ENCODE results near the gene KCNMA1. TPM values are rescaled to one million over a fixed set of nuclear protein-coding genes. Genes with fewer than 3 reads are reported as not detected.
"Not testable (repeated sequence)": the region's sequence is repeated elsewhere in the genome, so short reads cannot be mapped to it uniquely, and the experiment has no call there.

Gene KCNMA1
- total RNA-seq = 72.2 and 77.8 TPM in 2 replicates

DNA sequence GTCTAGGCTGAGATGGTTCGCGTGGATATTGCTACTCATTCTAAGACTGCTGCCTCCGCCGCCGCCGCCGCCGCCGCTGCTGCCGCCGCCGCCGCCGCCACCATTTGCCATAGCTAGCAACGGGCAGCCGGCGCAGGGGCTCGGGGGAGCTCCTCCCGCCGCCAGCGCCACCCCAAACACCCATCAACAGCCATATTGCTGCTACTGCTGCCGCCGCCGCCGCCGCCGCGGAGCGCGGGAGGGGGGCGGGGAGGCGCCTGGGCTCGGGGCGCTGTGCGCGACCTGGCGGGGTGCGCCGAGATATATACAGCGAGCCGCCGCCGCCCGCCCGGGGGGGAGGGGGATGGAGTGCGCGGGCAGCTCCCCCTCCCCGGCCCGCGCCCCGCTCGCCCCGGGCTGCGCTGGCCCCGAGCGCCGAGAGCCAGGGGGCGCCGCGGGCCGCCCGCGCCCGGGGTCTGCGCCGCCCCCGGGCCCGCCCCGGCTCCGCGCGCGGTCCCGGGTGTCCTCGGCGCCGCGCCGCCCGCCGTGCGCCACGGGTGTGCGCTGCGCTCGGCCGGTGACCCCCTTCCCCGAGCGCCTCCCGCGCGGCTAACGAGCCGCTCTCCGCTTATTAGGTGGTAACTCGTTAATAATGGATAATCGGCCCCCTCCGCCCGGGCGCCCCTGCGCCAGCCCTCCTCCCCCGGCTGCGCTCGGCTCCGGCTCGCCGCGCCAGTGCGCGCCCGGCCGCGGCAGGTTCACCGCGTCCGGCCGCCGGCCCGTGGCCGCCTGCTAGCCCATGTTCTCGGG is at the start of gene KCNMA1:
TSS of gene KCNMA1 (minus strand) at position 277 of the 789 bp plus-strand sequence.
- Histone ChIP-seq H4K20me1 (ENCODE audit: insufficient read depth, low read length) (no peaks in the 10 kb centered on the region), H2AFZ (ENCODE audit: low read length) (peak within 1 kb of the TSS; percentile 90), H3K9me3 (ENCODE audit: low read depth, low read length) (no peaks in the 10 kb centered on the region), H3K27me3 (ENCODE audit: insufficient read depth, low read length) (no peaks in the 10 kb centered on the region), H3K27ac (ENCODE audit: low read depth, low read length) (no peak within 1 kb of the TSS), H3K4me1 (ENCODE audit: insufficient read depth, low read length) (peaks cover 21% of the 10 kb centered on the region), H3K79me2 (ENCODE audit: insufficient read depth, low read length) (peaks cover 44% of the 10 kb centered on the region), H3K36me3 (ENCODE audit: insufficient read depth, low read length) (no peaks in the 10 kb centered on the region), H3K4me3 (ENCODE audit: insufficient read depth, low read length) (peak within 1 kb of the TSS; percentile 86), H3K4me2 (ENCODE audit: insufficient read depth, low read length) (peak within 1 kb of the TSS; percentile 95)
- TF ChIP-seq, protein P1, sequence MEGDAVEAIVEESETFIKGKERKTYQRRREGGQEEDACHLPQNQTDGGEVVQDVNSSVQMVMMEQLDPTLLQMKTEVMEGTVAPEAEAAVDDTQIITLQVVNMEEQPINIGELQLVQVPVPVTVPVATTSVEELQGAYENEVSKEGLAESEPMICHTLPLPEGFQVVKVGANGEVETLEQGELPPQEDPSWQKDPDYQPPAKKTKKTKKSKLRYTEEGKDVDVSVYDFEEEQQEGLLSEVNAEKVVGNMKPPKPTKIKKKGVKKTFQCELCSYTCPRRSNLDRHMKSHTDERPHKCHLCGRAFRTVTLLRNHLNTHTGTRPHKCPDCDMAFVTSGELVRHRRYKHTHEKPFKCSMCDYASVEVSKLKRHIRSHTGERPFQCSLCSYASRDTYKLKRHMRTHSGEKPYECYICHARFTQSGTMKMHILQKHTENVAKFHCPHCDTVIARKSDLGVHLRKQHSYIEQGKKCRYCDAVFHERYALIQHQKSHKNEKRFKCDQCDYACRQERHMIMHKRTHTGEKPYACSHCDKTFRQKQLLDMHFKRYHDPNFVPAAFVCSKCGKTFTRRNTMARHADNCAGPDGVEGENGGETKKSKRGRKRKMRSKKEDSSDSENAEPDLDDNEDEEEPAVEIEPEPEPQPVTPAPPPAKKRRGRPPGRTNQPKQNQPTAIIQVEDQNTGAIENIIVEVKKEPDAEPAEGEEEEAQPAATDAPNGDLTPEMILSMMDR (IDR thresholded peaks at IDR 0.05; ENCODE audit: extremely low read depth, low read depth, low read length) = no peak
- DNase-seq (ENCODE audit: insufficient read length, low spot score, missing footprints) = peak; percentile 96

GRCh38 chr10:77686650-77687417 is 49.2 kb upstream of the KCNMA1 start:
- DNase-seq (ENCODE audit: insufficient read length, low spot score, missing footprints) = no peak
- no peak overlapping the region for H3K4me2 ChIP-seq (ENCODE audit: insufficient read depth, low read length)
- no peak overlapping the region for H2AFZ ChIP-seq (ENCODE audit: low read length)
- no peak overlapping the region for H3K4me3 ChIP-seq (ENCODE audit: insufficient read depth, low read length)
- no peaks in the 10 kb centered on the region for H4K20me1 ChIP-seq (ENCODE audit: insufficient read depth, low read length)
- H3K9me3 ChIP-seq (ENCODE audit: low read depth, low read length) = no peaks in the 10 kb centered on the region
- no peaks in the 10 kb centered on the region for H3K36me3 ChIP-seq (ENCODE audit: insufficient read depth, low read length)
- TF ChIP-seq, protein P1 (IDR thresholded peaks at IDR 0.05; ENCODE audit: extremely low read depth, low read depth, low read length) = no peak
- no peaks in the 10 kb centered on the region for H3K4me1 ChIP-seq (ENCODE audit: insufficient read depth, low read length)
- no peaks in the 10 kb centered on the region for H3K79me2 ChIP-seq (ENCODE audit: insufficient read depth, low read length)
- H3K27me3 ChIP-seq (ENCODE audit: insufficient read depth, low read length) = peaks cover 62% of the 10 kb centered on the region
- no peak overlapping the region for H3K27ac ChIP-seq (ENCODE audit: low read depth, low read length)

DNA sequence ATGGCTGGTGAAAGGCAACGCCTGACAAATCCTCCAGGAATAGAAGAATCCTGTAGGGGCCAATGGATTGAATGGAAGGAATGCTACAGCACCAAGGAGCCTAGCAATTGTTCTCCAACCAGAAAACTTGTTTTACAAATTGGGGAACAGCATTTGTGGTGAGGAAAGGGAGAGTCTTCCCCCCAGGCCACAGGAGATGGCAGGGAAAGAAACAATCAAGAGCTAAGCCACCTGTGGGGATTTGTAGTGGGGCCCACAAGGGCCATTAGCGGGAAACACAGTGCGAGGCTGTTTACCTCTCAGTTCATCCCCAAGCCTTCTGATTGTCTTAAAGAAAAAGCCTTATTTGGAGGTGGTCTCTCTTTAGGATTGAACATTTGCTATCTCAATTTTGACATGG is 48.5 kb upstream of the KCNMA1 start:
- H3K4me3 ChIP-seq (ENCODE audit: insufficient read depth, low read length) = no peak overlapping the region
- no peaks in the 10 kb centered on the region for H3K79me2 ChIP-seq (ENCODE audit: insufficient read depth, low read length)
- H2AFZ ChIP-seq (ENCODE audit: low read length) = no peak overlapping the region
- H3K4me2 ChIP-seq (ENCODE audit: insufficient read depth, low read length) = no peak overlapping the region
- no peaks in the 10 kb centered on the region for H3K9me3 ChIP-seq (ENCODE audit: low read depth, low read length)
- no peaks in the 10 kb centered on the region for H3K4me1 ChIP-seq (ENCODE audit: insufficient read depth, low read length)
- H4K20me1 ChIP-seq (ENCODE audit: insufficient read depth, low read length) = no peaks in the 10 kb centered on the region
- no peak for DNase-seq (ENCODE audit: insufficient read length, low spot score, missing footprints)
- TF ChIP-seq, protein P1 (IDR thresholded peaks at IDR 0.05; ENCODE audit: extremely low read depth, low read depth, low read length) = no peak
- peaks cover 57% of the 10 kb centered on the region for H3K27me3 ChIP-seq (ENCODE audit: insufficient read depth, low read length)
- no peaks in the 10 kb centered on the region for H3K36me3 ChIP-seq (ENCODE audit: insufficient read depth, low read length)
- no peak overlapping the region for H3K27ac ChIP-seq (ENCODE audit: low read depth, low read length)

- Histone ChIP-seq H3K4me2 (ENCODE audit: insufficient read depth, low read length) (no peak overlapping the region), H4K20me1 (ENCODE audit: insufficient read depth, low read length) (no peaks in the 10 kb centered on the region), H3K4me3 (ENCODE audit: insufficient read depth, low read length) (no peak overlapping the region), H3K36me3 (ENCODE audit: insufficient read depth, low read length) (no peaks in the 10 kb centered on the region), H3K79me2 (ENCODE audit: insufficient read depth, low read length) (no peaks in the 10 kb centered on the region), H3K9me3 (ENCODE audit: low read depth, low read length) (no peaks in the 10 kb centered on the region), H3K27ac (ENCODE audit: low read depth, low read length) (no peak overlapping the region), H3K27me3 (ENCODE audit: insufficient read depth, low read length) (peaks cover 52% of the 10 kb centered on the region), H3K4me1 (ENCODE audit: insufficient read depth, low read length) (no peaks in the 10 kb centered on the region), H2AFZ (ENCODE audit: low read length) (no peak overlapping the region)
- no peak for DNase-seq (ENCODE audit: insufficient read length, low spot score, missing footprints)
- TF ChIP-seq, protein P1 (IDR thresholded peaks at IDR 0.05; ENCODE audit: extremely low read depth, low read depth, low read length) = no peak
These were observed 47.8 kb upstream of the KCNMA1 start for GRCh38 chr10:77685432-77685831.

DNA sequence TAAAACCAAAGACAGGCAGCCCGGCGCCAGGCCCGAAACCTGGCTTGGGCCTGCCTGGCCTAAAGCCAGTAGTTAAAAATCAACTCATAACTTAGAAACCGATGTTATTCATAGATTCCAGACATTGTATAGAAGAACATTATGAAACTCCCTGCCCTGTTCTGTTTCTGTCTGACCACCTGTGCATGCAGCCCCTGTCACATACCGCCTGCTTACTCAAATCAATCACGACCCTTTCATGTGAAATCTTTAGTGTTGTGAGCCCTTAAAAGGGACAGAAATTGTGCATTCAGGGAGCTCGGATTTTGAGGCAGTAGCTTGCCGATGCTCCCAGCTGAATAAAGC is 45.5 kb upstream of the KCNMA1 start:
- not testable (repeated sequence) for DNase-seq (ENCODE audit: insufficient read length, low spot score, missing footprints); H3K36me3 ChIP-seq (ENCODE audit: insufficient read depth, low read length); H3K4me2 ChIP-seq (ENCODE audit: insufficient read depth, low read length); H2AFZ ChIP-seq (ENCODE audit: low read length); H3K27ac ChIP-seq (ENCODE audit: low read depth, low read length); H3K9me3 ChIP-seq (ENCODE audit: low read depth, low read length); H3K79me2 ChIP-seq (ENCODE audit: insufficient read depth, low read length); H4K20me1 ChIP-seq (ENCODE audit: insufficient read depth, low read length); H3K4me1 ChIP-seq (ENCODE audit: insufficient read depth, low read length); H3K4me3 ChIP-seq (ENCODE audit: insufficient read depth, low read length)
- H3K27me3 ChIP-seq (ENCODE audit: insufficient read depth, low read length) = peaks cover 34% of the 10 kb centered on the region

All from osteoblast (primary cell).